Hepatocyte (in vitro differentiated cells): ENCODE results near the gene HOXD3. TPM values are rescaled to one million over a fixed set of nuclear protein-coding genes. Genes with fewer than 3 reads are reported as not detected.

Source experiments
- DNase-seq: peaks from one replicate; pipeline ENCODE4 v3.0.0-alpha.2; 2016; ENCODE audit warnings: low spot score
- H2AFZ ChIP-seq: fragments of 200-600 bp; sonication (generic); 2 replicates; pipeline ENCODE4 v1.6.0; 2016; ENCODE audit warnings: antibody characterized with exemption, mild to moderate bottlenecking
- H3K27ac ChIP-seq: fragments of 200-600 bp; sonication (generic); 2 replicates; pipeline ENCODE4 v1.5.1; 2016; ENCODE audit warnings: mild to moderate bottlenecking
- H3K27me3 ChIP-seq: fragments of 200-600 bp; sonication (generic); 2 replicates; pipeline ENCODE4 v1.6.1; 2016
- H3K36me3 ChIP-seq: fragments of 200-600 bp; sonication (generic); replicated peaks from 2 replicates; pipeline ENCODE4 v1.5.1; 2016; ENCODE audit warnings: low read depth; ENCODE audit not compliant: insufficient read depth
- H3K4me1 ChIP-seq: fragments of 200-600 bp; sonication (generic); 2 replicates; pipeline ENCODE4 v1.5.1; 2016; ENCODE audit warnings: mild to moderate bottlenecking, moderate library complexity; ENCODE audit not compliant: insufficient read depth
- H3K4me2 ChIP-seq: fragments of 200-600 bp; sonication (generic); 2 replicates; pipeline ENCODE4 v1.6.0; 2016
- H3K4me3 ChIP-seq: fragments of 200-600 bp; sonication (generic); 2 replicates; pipeline ENCODE4 v1.5.1; 2016; ENCODE audit warnings: mild to moderate bottlenecking
- H3K79me2 ChIP-seq: fragments of 200-600 bp; sonication (generic); 2 replicates; pipeline ENCODE4 v1.6.0; 2017; ENCODE audit warnings: mild to moderate bottlenecking
- H3K9me2 ChIP-seq: fragments of 200-600 bp; sonication (generic); replicated peaks from 2 replicates; pipeline ENCODE4 v1.6.0; 2017; ENCODE audit warnings: mild to moderate bottlenecking; ENCODE audit not compliant: insufficient read depth
- H3K9me3 ChIP-seq: fragments of 200-600 bp; sonication (generic); 2 replicates; pipeline ENCODE4 v1.5.1; 2016; ENCODE audit warnings: low read depth, mild to moderate bottlenecking
- H4K20me1 ChIP-seq: fragments of 200-600 bp; sonication (generic); 2 replicates; pipeline ENCODE4 v1.6.0; 2016; ENCODE audit warnings: mild to moderate bottlenecking; ENCODE audit not compliant: insufficient read depth, poor library complexity, severe bottlenecking
- CTCF ChIP-seq: fragments of 200-600 bp; sonication (generic); IDR thresholded peaks from 2 replicates; pipeline ENCODE4 v1.5.1; 2016; ENCODE audit warnings: antibody characterized with exemption, mild to moderate bottlenecking; ENCODE audit not compliant: poor library complexity
- EZH2 ChIP-seq: fragments of 200-600 bp; sonication (generic); IDR thresholded peaks from 2 replicates; pipeline ENCODE4 v1.6.1; 2016; ENCODE audit warnings: antibody characterized with exemption, mild to moderate bottlenecking, borderline replicate concordance
- EZH2phosphoT487 ChIP-seq: fragments of 200-600 bp; sonication (generic); IDR thresholded peaks from one replicate; pipeline ENCODE4 v1.6.1; 2018; ENCODE audit warnings: antibody characterized with exemption, mild to moderate bottlenecking, low read depth, moderate library complexity; ENCODE audit not compliant: unreplicated experiment, severe bottlenecking
- WGBS: methylation state at CpG from one replicate; pipeline ENCODE4 v1.1.6; 2016; ENCODE audit warnings: low lambda C conversion rate; ENCODE audit errors: missing lambda C conversion rate; 5-methylcytosine and 5-hydroxymethylcytosine counted together
- polyA plus RNA-seq: library from polyadenylated mRNA; unstranded; fragments of >200 nt; fragmentation: Nextera tagmentation; extraction: Ambion mirVana; gene quantifications from 2 replicates; pipeline ENCODE4 v1.2.1, GENCODE V29; 2016
- total RNA-seq: library from RNA; depleted of rRNA; stranded (reverse); fragments of >200 nt; gene quantifications from 2 replicates; pipeline ENCODE4 v1.2.3, GENCODE V29; 2014

Gene HOXD3
- total and polyA plus RNA-seq, 2 experiments from 2014 or later = 0.13 TPM; not detected in 1

GRCh38 chr2:176173567-176174381, 16.7 kb downstream of the HOXD3 start:
- Histone ChIP-seq H3K9me2 (no peaks in the 10 kb centered on the region), H2AFZ (no peak overlapping the region), H3K4me1 (peaks cover 17% of the 10 kb centered on the region), H3K79me2 (no peaks in the 10 kb centered on the region), H3K27me3 (peaks cover 100% of the 10 kb centered on the region), H3K4me3 (no peak overlapping the region), H4K20me1 (no peaks in the 10 kb centered on the region), H3K36me3 (no peaks in the 10 kb centered on the region), H3K27ac (no peak overlapping the region), H3K9me3 (no peaks in the 10 kb centered on the region), H3K4me2 (peak overlapping the region; percentile 62)
- no peak for TF ChIP-seq CTCF
- peak; percentile 57 for TF ChIP-seq EZH2phosphoT487
- DNase-seq = no peak
- whole genome bisulfite sequencing = 22% methylated on average over 7 of the region's 7 CpGs

GRCh38 chr2:176174382-176174823, 17.3 kb downstream of the HOXD3 start:
- peaks cover 17% of the 10 kb centered on the region for H3K4me1 ChIP-seq
- H2AFZ ChIP-seq = no peak overlapping the region
- H3K9me2 ChIP-seq = no peaks in the 10 kb centered on the region
- no peaks in the 10 kb centered on the region for H4K20me1 ChIP-seq
- no peak overlapping the region for H3K27ac ChIP-seq
- no peak for TF ChIP-seq EZH2
- TF ChIP-seq CTCF = no peak
- TF ChIP-seq EZH2phosphoT487 = no peak
- H3K4me3 ChIP-seq = no peak overlapping the region
- peaks cover 100% of the 10 kb centered on the region for H3K27me3 ChIP-seq
- H3K9me3 ChIP-seq = no peaks in the 10 kb centered on the region
- H3K79me2 ChIP-seq = no peaks in the 10 kb centered on the region
- 3% methylated on average over 14 of the region's 14 CpGs for WGBS
- no peak for DNase-seq
- no peaks in the 10 kb centered on the region for H3K36me3 ChIP-seq
- H3K4me2 ChIP-seq = peak overlapping the region; percentile 62

GRCh38 chr2:176174824-176175708, 18.0 kb downstream of the HOXD3 start:
- peaks cover 100% of the 10 kb centered on the region for H3K27me3 ChIP-seq
- no peaks in the 10 kb centered on the region for H3K9me2 ChIP-seq
- no peak overlapping the region for H3K4me3 ChIP-seq
- H3K79me2 ChIP-seq = no peaks in the 10 kb centered on the region
- H3K36me3 ChIP-seq = no peaks in the 10 kb centered on the region
- H4K20me1 ChIP-seq = no peaks in the 10 kb centered on the region
- 10% methylated on average over 45 of the region's 47 CpGs for WGBS
- DNase-seq = no peak
- peak overlapping the region; percentile 62 for H3K4me2 ChIP-seq
- H3K27ac ChIP-seq = no peak overlapping the region
- H3K9me3 ChIP-seq = no peaks in the 10 kb centered on the region
- no peak overlapping the region for H2AFZ ChIP-seq
- no peak for TF ChIP-seq CTCF
- TF ChIP-seq EZH2 = peak; percentile 94
- TF ChIP-seq EZH2phosphoT487 = peak; percentile 39
- H3K4me1 ChIP-seq = peaks cover 17% of the 10 kb centered on the region
